C4-2B (cell line): ENCODE results near the gene FLYWCH2.
"Not testable (repeated sequence)": the region's sequence is repeated elsewhere in the genome, so short reads cannot be mapped to it uniquely, and the experiment has no call there.

Experiments used
- H3K27ac ChIP-seq: fragments of 450-650 bp; 2 replicates; pipeline ENCODE4 v1.5.1; 2017
- ZFX ChIP-seq: fragments of 450-650 bp; IDR thresholded peaks from 2 replicates; pipeline ENCODE4 v1.6.1; 2017
- TF ChIP-seq, protein P1 (sequence below): fragments of 450-650 bp; conservative IDR thresholded peaks from 2 replicates; pipeline ENCODE4 v1.5.1; 2017; ENCODE audit warnings: mild to moderate bottlenecking

The FLYWCH2 gene

DNA sequence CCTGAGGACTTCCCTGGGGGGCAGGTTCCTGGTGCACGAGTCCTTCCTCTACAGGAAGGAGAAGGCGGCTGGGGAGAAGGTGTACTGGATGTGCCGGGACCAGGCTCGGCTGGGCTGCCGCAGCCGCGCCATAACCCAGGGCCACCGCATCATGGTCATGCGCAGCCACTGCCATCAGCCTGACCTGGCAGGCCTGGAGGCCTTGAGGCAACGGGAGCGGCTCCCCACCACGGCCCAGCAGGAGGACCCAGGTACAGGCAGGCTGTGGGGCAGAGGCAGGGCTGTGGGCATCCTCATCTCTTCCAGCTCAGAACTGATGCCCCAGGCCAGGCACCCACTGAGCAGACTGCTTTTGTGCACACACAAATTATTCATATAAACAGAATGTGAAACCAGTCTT lies 55.2 kb downstream of the FLYWCH2 start:
- H3K27ac ChIP-seq, result no peak overlapping the region
- TF ChIP-seq, protein P1, sequence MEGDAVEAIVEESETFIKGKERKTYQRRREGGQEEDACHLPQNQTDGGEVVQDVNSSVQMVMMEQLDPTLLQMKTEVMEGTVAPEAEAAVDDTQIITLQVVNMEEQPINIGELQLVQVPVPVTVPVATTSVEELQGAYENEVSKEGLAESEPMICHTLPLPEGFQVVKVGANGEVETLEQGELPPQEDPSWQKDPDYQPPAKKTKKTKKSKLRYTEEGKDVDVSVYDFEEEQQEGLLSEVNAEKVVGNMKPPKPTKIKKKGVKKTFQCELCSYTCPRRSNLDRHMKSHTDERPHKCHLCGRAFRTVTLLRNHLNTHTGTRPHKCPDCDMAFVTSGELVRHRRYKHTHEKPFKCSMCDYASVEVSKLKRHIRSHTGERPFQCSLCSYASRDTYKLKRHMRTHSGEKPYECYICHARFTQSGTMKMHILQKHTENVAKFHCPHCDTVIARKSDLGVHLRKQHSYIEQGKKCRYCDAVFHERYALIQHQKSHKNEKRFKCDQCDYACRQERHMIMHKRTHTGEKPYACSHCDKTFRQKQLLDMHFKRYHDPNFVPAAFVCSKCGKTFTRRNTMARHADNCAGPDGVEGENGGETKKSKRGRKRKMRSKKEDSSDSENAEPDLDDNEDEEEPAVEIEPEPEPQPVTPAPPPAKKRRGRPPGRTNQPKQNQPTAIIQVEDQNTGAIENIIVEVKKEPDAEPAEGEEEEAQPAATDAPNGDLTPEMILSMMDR, result no peak
- no peak for TF ChIP-seq ZFX

DNA sequence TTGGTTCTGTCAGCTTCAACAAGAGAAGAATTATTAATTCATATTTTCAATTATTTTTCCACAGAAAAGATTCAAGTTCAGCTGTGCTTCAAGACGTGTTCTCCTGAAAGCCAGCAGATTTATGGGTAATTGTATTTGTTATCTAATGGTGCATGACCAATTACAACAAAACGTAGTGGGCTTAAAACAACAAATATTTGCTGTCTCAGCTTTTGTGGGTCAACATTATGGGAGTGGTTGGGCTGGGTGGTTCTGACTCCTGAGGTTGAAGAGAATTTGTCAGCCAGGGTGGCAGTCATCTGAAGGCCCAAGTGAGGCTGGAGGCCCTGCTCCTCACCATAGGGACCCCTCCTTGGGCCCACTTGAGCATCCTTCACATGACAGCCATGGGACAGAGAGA lies 57.0 kb downstream of the FLYWCH2 start:
- TF ChIP-seq, protein P1, result no peak
- no peak for TF ChIP-seq ZFX
- no peak overlapping the region for H3K27ac ChIP-seq

- TF ChIP-seq, protein P1, result no peak
- TF ChIP-seq ZFX, result no peak
- H3K27ac ChIP-seq, result no peak overlapping the region
Observed at GRCh38 chr16:2942045-2942444, 59.0 kb downstream of the FLYWCH2 start.

- not testable (repeated sequence) for H3K27ac ChIP-seq
Observed at GRCh38 chr16:2943716-2944115, 60.7 kb downstream of the FLYWCH2 start.

DNA sequence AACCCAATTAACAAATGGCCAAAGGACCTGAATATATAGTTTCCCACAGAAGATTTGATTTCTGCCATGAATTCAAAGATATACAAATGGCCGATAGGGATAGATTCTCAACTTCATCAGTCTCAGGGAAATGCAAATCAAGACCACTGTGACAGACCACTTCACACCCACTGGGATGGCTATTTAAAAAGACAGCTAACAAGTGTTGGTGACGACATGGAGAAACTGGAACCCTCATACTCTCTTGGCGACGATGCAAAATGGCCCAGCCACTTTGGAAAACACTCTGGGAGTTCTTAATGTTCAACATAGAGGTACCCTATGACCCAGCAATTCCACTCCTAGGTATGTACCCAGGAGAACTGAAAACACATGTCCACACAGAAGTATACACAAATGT lies 63.6 kb downstream of the FLYWCH2 start:
- TF ChIP-seq, protein P1, result no peak
- TF ChIP-seq ZFX, result no peak
- H3K27ac ChIP-seq, result no peak overlapping the region
